Choroid plexus epithelial cell (primary cell): ENCODE measurements around the gene MED25.

Source experiments
- DNase-seq: peaks from one replicate; pipeline ENCODE4 v3.0.0-alpha.2; 2010; ENCODE audit warnings: low read depth
- H3K4me3 ChIP-seq: 2 replicates; pipeline ENCODE4 v1.5.1; 2011; ENCODE audit warnings: low read depth, mild to moderate bottlenecking, control low read depth, low read length, moderate library complexity
- TF ChIP-seq, protein P1 (sequence below): conservative IDR thresholded peaks from 2 replicates; pipeline ENCODE4 v1.5.1; 2011; ENCODE audit warnings: low read depth, mild to moderate bottlenecking, control low read depth, inconsistent platforms, low read length, moderate library complexity

The MED25 gene

DNA sequence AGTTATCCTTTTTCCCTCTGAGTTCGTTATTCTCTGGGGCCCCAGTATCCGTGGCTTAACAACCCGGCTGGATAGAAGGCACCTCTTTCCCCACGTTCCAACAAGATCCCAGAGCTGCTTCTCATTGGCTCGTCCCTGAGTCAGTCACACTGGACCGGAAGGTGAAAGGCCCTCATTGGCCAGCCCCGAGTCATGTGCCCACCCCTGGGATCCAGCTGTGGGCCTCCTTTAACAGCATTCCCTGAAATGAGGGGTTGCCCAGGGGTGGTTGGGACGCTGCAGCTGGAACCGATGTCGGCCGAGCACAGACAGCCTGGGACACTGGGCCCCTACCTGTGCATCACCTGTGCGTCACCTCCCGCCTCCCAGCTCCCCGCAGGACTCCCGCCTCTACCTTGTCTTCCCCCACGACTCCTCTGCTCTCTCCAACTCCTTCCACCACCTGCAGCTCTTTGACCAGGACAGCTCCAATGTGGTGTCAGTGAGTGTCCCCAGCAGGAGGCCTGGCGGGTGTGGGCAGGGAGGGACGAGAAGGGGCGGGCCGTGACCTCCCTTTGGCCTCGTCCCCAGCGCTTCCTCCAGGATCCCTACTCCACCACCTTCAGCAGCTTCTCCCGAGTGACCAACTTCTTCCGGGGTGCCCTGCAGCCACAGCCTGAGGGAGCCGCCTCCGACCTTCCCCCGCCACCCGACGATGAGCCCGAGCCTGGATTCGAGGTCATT, 63.7 kb downstream of the MED25 start:
- DNase-seq, result no peak
- H3K4me3 ChIP-seq, result no peak overlapping the region
- TF ChIP-seq, protein P1, sequence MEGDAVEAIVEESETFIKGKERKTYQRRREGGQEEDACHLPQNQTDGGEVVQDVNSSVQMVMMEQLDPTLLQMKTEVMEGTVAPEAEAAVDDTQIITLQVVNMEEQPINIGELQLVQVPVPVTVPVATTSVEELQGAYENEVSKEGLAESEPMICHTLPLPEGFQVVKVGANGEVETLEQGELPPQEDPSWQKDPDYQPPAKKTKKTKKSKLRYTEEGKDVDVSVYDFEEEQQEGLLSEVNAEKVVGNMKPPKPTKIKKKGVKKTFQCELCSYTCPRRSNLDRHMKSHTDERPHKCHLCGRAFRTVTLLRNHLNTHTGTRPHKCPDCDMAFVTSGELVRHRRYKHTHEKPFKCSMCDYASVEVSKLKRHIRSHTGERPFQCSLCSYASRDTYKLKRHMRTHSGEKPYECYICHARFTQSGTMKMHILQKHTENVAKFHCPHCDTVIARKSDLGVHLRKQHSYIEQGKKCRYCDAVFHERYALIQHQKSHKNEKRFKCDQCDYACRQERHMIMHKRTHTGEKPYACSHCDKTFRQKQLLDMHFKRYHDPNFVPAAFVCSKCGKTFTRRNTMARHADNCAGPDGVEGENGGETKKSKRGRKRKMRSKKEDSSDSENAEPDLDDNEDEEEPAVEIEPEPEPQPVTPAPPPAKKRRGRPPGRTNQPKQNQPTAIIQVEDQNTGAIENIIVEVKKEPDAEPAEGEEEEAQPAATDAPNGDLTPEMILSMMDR, result no peak

DNA sequence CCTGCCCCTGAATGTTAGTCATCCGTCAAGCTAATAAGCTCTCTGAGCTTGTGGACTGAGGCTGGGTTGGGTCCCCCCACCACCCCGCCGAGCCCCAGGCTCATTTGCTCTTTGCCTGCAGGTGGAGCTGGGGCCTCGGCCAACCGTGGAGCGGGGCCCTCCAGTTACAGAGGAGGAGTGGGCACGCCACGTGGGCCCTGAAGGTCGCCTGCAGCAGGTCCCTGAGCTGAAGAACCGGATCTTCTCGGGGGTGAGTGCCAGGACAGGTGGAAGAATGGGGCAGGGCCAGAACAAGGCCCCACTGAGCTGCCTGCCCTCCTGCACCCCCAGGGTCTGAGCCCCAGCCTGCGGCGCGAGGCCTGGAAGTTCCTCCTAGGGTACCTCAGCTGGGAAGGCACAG, 64.6 kb downstream of the MED25 start:
- TF ChIP-seq, protein P1, result no peak
- H3K4me3 ChIP-seq, result no peak overlapping the region
- no peak for DNase-seq

DNA sequence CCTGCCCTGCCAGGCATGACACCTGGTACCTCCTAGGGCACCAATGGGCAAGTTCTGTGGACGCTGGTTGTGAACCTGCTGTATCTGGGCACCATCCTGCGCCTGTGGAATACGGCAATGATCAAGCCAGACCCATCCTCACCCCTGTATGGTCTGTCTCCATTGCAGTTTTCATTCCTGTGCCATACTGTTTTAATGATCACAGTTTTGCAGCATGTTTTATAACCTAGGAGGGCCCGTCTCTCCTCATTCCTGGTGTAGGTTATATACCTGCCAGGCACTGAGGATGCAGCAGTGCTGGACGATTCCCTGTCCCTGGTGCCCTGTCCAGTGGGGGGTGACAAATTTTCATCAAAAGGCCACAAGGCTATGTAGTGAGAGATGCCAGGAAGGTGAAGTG, 65.0 kb downstream of the MED25 start:
- DNase-seq, result no peak
- no peak overlapping the region for H3K4me3 ChIP-seq
- TF ChIP-seq, protein P1, result no peak

DNA sequence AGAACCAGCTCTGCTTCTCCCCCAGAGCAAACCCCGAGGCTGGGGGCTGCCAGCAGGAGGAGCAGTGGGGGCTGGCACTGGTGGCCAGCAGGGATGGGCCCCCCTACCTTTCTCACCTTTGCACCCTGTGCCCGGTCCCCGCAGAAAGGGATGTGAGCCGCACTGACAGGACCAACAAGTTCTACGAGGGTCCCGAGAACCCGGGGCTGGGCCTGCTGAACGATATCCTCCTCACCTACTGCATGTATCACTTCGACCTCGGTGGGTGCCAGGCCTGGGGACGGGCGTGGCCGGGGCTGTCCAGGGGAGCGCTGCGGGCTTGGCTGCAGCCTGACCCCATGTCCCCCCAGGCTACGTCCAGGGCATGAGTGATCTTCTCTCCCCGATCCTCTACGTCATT, 66.0 kb downstream of the MED25 start:
- TF ChIP-seq, protein P1, result no peak
- no peak for DNase-seq

DNA sequence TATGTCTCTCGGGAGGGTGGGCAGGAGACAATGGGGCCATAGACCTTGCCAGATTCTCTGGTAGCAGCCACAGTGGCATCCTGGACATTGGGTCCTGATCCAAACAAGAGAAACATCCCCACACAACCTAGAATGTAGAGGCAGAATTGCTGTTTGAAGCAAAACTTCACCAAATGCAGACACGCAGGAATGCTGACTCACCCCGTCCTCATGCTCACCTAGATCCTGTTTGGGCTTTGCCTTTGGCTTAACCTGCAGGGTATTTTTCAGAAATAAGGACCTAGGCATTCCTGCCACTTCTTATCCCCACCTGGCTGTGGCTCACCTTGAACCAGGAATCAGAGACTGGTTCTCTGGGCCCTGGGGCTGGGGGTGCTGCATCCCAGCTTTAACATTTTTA, 66.7 kb downstream of the MED25 start:
- TF ChIP-seq, protein P1, result no peak
- H3K4me3 ChIP-seq, result no peak overlapping the region
- no peak for DNase-seq

More for the DNA sequence above, 66.0 kb downstream of the MED25 start:
- H3K4me3 ChIP-seq, result no peak overlapping the region
